Measurements from ENCODE around the gene HSD11B2.

- no peak for TF ChIP-seq CTCF (IDR thresholded peaks at IDR 0.05)
- TF ChIP-seq ZFX (IDR thresholded peaks at IDR 0.05; ENCODE audit: borderline replicate concordance): no peak
These were observed 5.3 kb upstream of the HSD11B2 start for GRCh38 chr16:67425580-67425979.

All from 22Rv1 (cell line).